HG03139 (cell line): ENCODE results near the gene ISG20L2.
A peak's percentile ranks its signal among the peaks of the same experiment; 100 is the strongest.
"Not testable (repeated sequence)": the region's sequence is repeated elsewhere in the genome, so short reads cannot be mapped to it uniquely, and the experiment has no call there.

ENCODE experiments used
- ATAC-seq: cut with Tn5 transposase; IDR thresholded peaks from one replicate; pipeline ENCODE4 v1.9.1; 2021; ENCODE audit not compliant: unreplicated experiment

ISG20L2 gene

GRCh38 chr1:156728599-156729462, at the start of gene ISG20L2:
Gene ISG20L2 (minus strand): TSS chr1:156728766. CDS start chr1:156727652, 1,114 bp downstream.
- ATAC-seq = peak; percentile 86

GRCh38 chr1:156777573-156777972, 49.0 kb upstream of the ISG20L2 start:
- no peak for ATAC-seq

GRCh38 chr1:156776942-156777341, 48.4 kb upstream of the ISG20L2 start:
- no peak for ATAC-seq

GRCh38 chr1:156775799-156776198, 47.2 kb upstream of the ISG20L2 start:
- no peak for ATAC-seq

- no peak for ATAC-seq
Observed at GRCh38 chr1:156773607-156774006, 45.0 kb upstream of the ISG20L2 start.

- no peak for ATAC-seq
Observed at GRCh38 chr1:156772728-156773497, 44.3 kb upstream of the ISG20L2 start.

- no peak for ATAC-seq
Observed at GRCh38 chr1:156772222-156772621, 43.7 kb upstream of the ISG20L2 start.

GRCh38 chr1:156768610-156769295, 40.2 kb upstream of the ISG20L2 start:
- no peak for ATAC-seq

- ATAC-seq = no peak
Observed at GRCh38 chr1:156767879-156768604, 39.5 kb upstream of the ISG20L2 start.

- peak; percentile 91 for ATAC-seq
Observed at GRCh38 chr1:156767101-156767878, 38.7 kb upstream of the ISG20L2 start, which contains the start of gene PRCC. Gene PRCC (plus strand): TSS chr1:156767535. CDS start chr1:156767772, 237 bp downstream.

GRCh38 chr1:156766298-156767100, 37.9 kb upstream of the ISG20L2 start:
- ATAC-seq = no peak

GRCh38 chr1:156765666-156766065, 37.1 kb upstream of the ISG20L2 start:
- no peak for ATAC-seq

GRCh38 chr1:156765136-156765535, 36.6 kb upstream of the ISG20L2 start:
- ATAC-seq = not testable (repeated sequence)

- ATAC-seq = no peak
Observed at GRCh38 chr1:156760796-156761104, 32.2 kb upstream of the ISG20L2 start.

- no peak for ATAC-seq
Observed at GRCh38 chr1:156760092-156760795, 31.7 kb upstream of the ISG20L2 start.

- not testable (repeated sequence) for ATAC-seq
Observed at GRCh38 chr1:156757572-156758253, 29.1 kb upstream of the ISG20L2 start.

- ATAC-seq = no peak
Observed at GRCh38 chr1:156756355-156756754, 27.8 kb upstream of the ISG20L2 start.

- ATAC-seq = no peak
Observed at GRCh38 chr1:156755527-156755950, 27.0 kb upstream of the ISG20L2 start.
